NT2/D1 (cell line): ENCODE measurements around the gene RELN.

ENCODE experiments used
- SUZ12 ChIP-seq: IDR thresholded peaks from 2 replicates; pipeline ENCODE4 v1.6.1; 2011; ENCODE audit not compliant: insufficient read length, insufficient read depth; ENCODE audit errors: extremely low read depth
- YY1 ChIP-seq: IDR thresholded peaks from 2 replicates; pipeline ENCODE4 v1.6.1; 2011; ENCODE audit not compliant: insufficient read length, insufficient read depth
- ZNF274 ChIP-seq: IDR thresholded peaks from 2 replicates; pipeline ENCODE4 v1.6.1; 2011; ENCODE audit warnings: mild to moderate bottlenecking, low read depth, low read length

GRCh38 chr7:103480771-103481170, 508.7 kb downstream of the RELN start:
- TF ChIP-seq ZNF274 (no peak), SUZ12 (no peak), YY1 (no peak)
